IMR-90 (cell line): Measurements from ENCODE around the gene GPRIN2. TPM values are rescaled to one million over a fixed set of nuclear protein-coding genes. Genes with fewer than 3 reads are reported as not detected.

Experiments used
- ATAC-seq: fragments of 200-7000 bp; cut with Tn5 transposase; 2 replicates; pipeline ENCODE4 v1.9.1; 2020; ENCODE audit warnings: low read depth, mild to moderate bottlenecking, moderate library complexity
- BruUV-seq: library from RNA; stranded (reverse); fragments of 400-500 nt; replicated peaks from 2 replicates; lab custom pipeline; 2021; lab: Mats Ljungman, UMichigan
- CTCF ChIA-PET: fragments of 300-600 bp; formaldehyde crosslinking; extraction: SDS; loops from one replicate; lab custom pipeline; 2021; ENCODE audit warnings: antibody characterized with exemption; lab: Yijun Ruan, JAX
- POLR2A ChIA-PET: fragments of 300-600 bp; sonication (Branson Sonifier 250); formaldehyde crosslinking; loops from one replicate; lab custom pipeline; 2022; ENCODE audit warnings: antibody characterized with exemption; ENCODE audit not compliant: unreplicated experiment; lab: Charles Lee
- DNase-seq: peaks from one replicate; pipeline ENCODE4 v3.0.0; 2013
- H2AFZ ChIP-seq: replicated peaks from 2 replicates; pipeline ENCODE3; 2013; ENCODE audit warnings: low read length, mild to moderate bottlenecking; ENCODE audit not compliant: poor library complexity
- H2AK5ac ChIP-seq: 2 replicates; pipeline ENCODE4 v1.6.1; 2013; ENCODE audit warnings: low read depth, low read length, inconsistent platforms
- H2AK9ac ChIP-seq: replicated peaks from 2 replicates; pipeline ENCODE3; 2013; ENCODE audit warnings: mild to moderate bottlenecking, low read depth, low read length, moderate library complexity; ENCODE audit not compliant: poor library complexity
- H2BK120ac ChIP-seq: 2 replicates; pipeline ENCODE4 v1.6.1; 2013; ENCODE audit warnings: low read depth, low read length, inconsistent platforms
- H2BK15ac ChIP-seq: 3 replicates; pipeline ENCODE4 v1.6.1; 2013; ENCODE audit warnings: low read depth, low read length, inconsistent platforms
- H2BK20ac ChIP-seq: 2 replicates; pipeline ENCODE4 v1.6.1; 2013; ENCODE audit warnings: low read depth, mild to moderate bottlenecking, inconsistent platforms, low read length, moderate library complexity
- H2BK5ac ChIP-seq: 2 replicates; pipeline ENCODE4 v1.6.1; 2013; ENCODE audit warnings: mild to moderate bottlenecking, low read depth, low read length, inconsistent platforms; ENCODE audit not compliant: poor library complexity, severe bottlenecking
- H3K14ac ChIP-seq: replicated peaks from 2 replicates; pipeline ENCODE4 v1.6.1; 2013; ENCODE audit warnings: low read depth, low read length, inconsistent platforms
- H3K18ac ChIP-seq: 2 replicates; pipeline ENCODE4 v1.6.1; 2013; ENCODE audit warnings: low read depth, low read length, control low read depth
- H3K23ac ChIP-seq: 2 replicates; pipeline ENCODE4 v1.6.1; 2013; ENCODE audit warnings: low read depth, low read length, inconsistent platforms
- H3K27ac ChIP-seq: 2 replicates; pipeline ENCODE4 v1.5.1; 2013; ENCODE audit warnings: mild to moderate bottlenecking, control low read depth, low read length; ENCODE audit not compliant: insufficient read depth
- H3K27me3 ChIP-seq: 2 replicates; pipeline ENCODE4 v1.6.1; 2013; ENCODE audit warnings: low read length; ENCODE audit not compliant: control insufficient read depth, insufficient read depth
- H3K36me3 ChIP-seq: 2 replicates; pipeline ENCODE4 v1.6.1; 2013; ENCODE audit warnings: low read length, mixed read lengths; ENCODE audit not compliant: control insufficient read depth, insufficient read depth
- H3K4ac ChIP-seq: 2 replicates; pipeline ENCODE4 v1.6.1; 2013; ENCODE audit warnings: low read depth, low read length, inconsistent platforms
- H3K4me1 ChIP-seq: 2 replicates; pipeline ENCODE4 v1.6.1; 2013; ENCODE audit warnings: low read length, mixed read lengths; ENCODE audit not compliant: control insufficient read depth, insufficient read depth
- H3K4me2 ChIP-seq: 2 replicates; pipeline ENCODE4 v1.6.1; 2013; ENCODE audit warnings: low read depth, mild to moderate bottlenecking, control low read depth, low read length, moderate library complexity
- H3K4me3 ChIP-seq: 2 replicates; pipeline ENCODE4 v1.5.1; 2013; ENCODE audit warnings: low read depth, mild to moderate bottlenecking, control low read depth, low read length, moderate library complexity; ENCODE audit not compliant: insufficient read depth
- H3K56ac ChIP-seq: 2 replicates; pipeline ENCODE4 v1.6.1; 2013; ENCODE audit warnings: low read length, inconsistent platforms; ENCODE audit not compliant: insufficient read depth; ENCODE audit errors: extremely low read depth
- H3K79me1 ChIP-seq, 2 experiments: 2 replicates each; pipeline ENCODE4 v1.6.1; 2013; ENCODE audit warnings: low read length in 2 of 2, inconsistent platforms in 1 of 2, low read depth in 1 of 2
- H3K9ac ChIP-seq: 2 replicates; pipeline ENCODE4 v1.6.1; 2013; ENCODE audit warnings: low read depth, low read length, control low read depth
- H3K9me1 ChIP-seq: 2 replicates; pipeline ENCODE4 v1.6.1; 2013; ENCODE audit warnings: low read length, inconsistent platforms; ENCODE audit not compliant: insufficient read depth
- H3K9me3 ChIP-seq: 2 replicates; pipeline ENCODE4 v1.6.1; 2013; ENCODE audit warnings: low read length; ENCODE audit not compliant: control insufficient read depth, insufficient read depth
- H4K20me1 ChIP-seq: 2 replicates; pipeline ENCODE4 v1.6.1; 2013; ENCODE audit warnings: low read length, inconsistent platforms; ENCODE audit not compliant: insufficient read depth
- H4K5ac ChIP-seq: 2 replicates; pipeline ENCODE4 v1.6.1; 2013; ENCODE audit warnings: mild to moderate bottlenecking, low read depth, low read length, control low read depth
- H4K8ac ChIP-seq, 2 experiments: 2 replicates each; pipeline ENCODE4 v1.6.1; 2013; ENCODE audit warnings: low read depth in 2 of 2, low read length in 2 of 2, control low read depth in 1 of 2, inconsistent platforms in 1 of 2
- H4K91ac ChIP-seq: 2 replicates; pipeline ENCODE4 v1.6.1; 2013; ENCODE audit warnings: low read depth, low read length, inconsistent platforms; ENCODE audit not compliant: insufficient read depth
- BHLHE40 ChIP-seq: fragments of 150-350 bp; IDR thresholded peaks from 2 replicates; pipeline ENCODE4 v1.6.1; 2016; ENCODE audit warnings: mild to moderate bottlenecking, low read depth, low read length
- CEBPB ChIP-seq: IDR thresholded peaks from 2 replicates; pipeline ENCODE4 v1.6.1; 2012; ENCODE audit warnings: low read depth, low read length, improper control_type of control experiment
- CHD1 ChIP-seq: IDR thresholded peaks from 2 replicates; pipeline ENCODE4 v1.6.1; 2012; ENCODE audit warnings: low read depth, low read length, improper control_type of control experiment
- ELK1 ChIP-seq: fragments of 150-350 bp; IDR thresholded peaks from 2 replicates; pipeline ENCODE4 v1.6.1; 2016; ENCODE audit warnings: low read depth, mild to moderate bottlenecking, low read length, moderate library complexity, borderline replicate concordance
- FOS ChIP-seq: fragments of 150-350 bp; IDR thresholded peaks from 2 replicates; pipeline ENCODE4 v1.6.1; 2016; ENCODE audit warnings: low read depth, low read length
- MAFK ChIP-seq: IDR thresholded peaks from 2 replicates; pipeline ENCODE4 v1.6.1; 2012; ENCODE audit warnings: low read depth, low read length, improper control_type of control experiment
- MAZ ChIP-seq: IDR thresholded peaks from 2 replicates; pipeline ENCODE4 v1.6.1; 2012; ENCODE audit warnings: low read depth, mild to moderate bottlenecking, low read length, improper control_type of control experiment, moderate library complexity, borderline replicate concordance
- MXI1 ChIP-seq: IDR thresholded peaks from 2 replicates; pipeline ENCODE4 v1.6.1; 2012; ENCODE audit warnings: low read depth, mild to moderate bottlenecking, low read length, moderate library complexity, borderline replicate concordance
- NFE2L2 ChIP-seq: fragments of 150-350 bp; IDR thresholded peaks from 2 replicates; pipeline ENCODE4 v1.6.1; 2016; ENCODE audit warnings: low read depth, mild to moderate bottlenecking, low read length
- RAD21 ChIP-seq: IDR thresholded peaks from 2 replicates; pipeline ENCODE4 v1.6.1; 2012; ENCODE audit warnings: low read length, improper control_type of control experiment
- RFX5 ChIP-seq: IDR thresholded peaks from 2 replicates; pipeline ENCODE4 v1.8.0; 2012; ENCODE audit warnings: low read depth, mild to moderate bottlenecking, low read length, moderate library complexity
- SMC3 ChIP-seq: fragments of 150-350 bp; IDR thresholded peaks from 2 replicates; pipeline ENCODE4 v1.6.1; 2016; ENCODE audit warnings: low read depth, mild to moderate bottlenecking, antibody characterized with exemption, low read length, moderate library complexity
- WGBS, 2 experiments: methylation state at CpG; one replicate each; pipeline versions ENCODE4 v1.1.5 to v1.1.7; 2013; ENCODE audit warnings: missing lambda C conversion rate in 2 of 2; ENCODE audit not compliant: insufficient read length in 1 of 2; ENCODE audit errors: extremely low coverage in 2 of 2; 5-methylcytosine and 5-hydroxymethylcytosine counted together
- dilution Hi-C: fragments of 300-500 bp; cut with HindIII; formaldehyde crosslinking; loops from one replicate; pipeline ENCODE4 v1.14.3; 2018; ENCODE audit warnings: low sequenced_read_pairs; ENCODE audit not compliant: unreplicated experiment
- in situ Hi-C: fragments of 300-500 bp; cut with MboI; formaldehyde crosslinking; loops from 3 replicates; pipeline ENCODE4 v1.14.3; 2019; ENCODE audit warnings: low sequenced_read_pairs, inconsistent platforms, mixed read lengths
- intact Hi-C: fragments of 100-400 bp; cut with micrococcal nuclease; formaldehyde crosslinking; loops from 2 replicates; pipeline ENCODE4 v1.10.0; 2022
- polyA plus RNA-seq, 3 experiments: library from polyadenylated mRNA; depleted of rRNA; stranded (reverse); fragments of >200 nt; gene quantifications; 2 replicates each; pipeline ENCODE4 v1.2.3, GENCODE V29; 2012; ENCODE audit warnings: low replicate concordance in 1 of 3
- total RNA-seq: library from RNA; depleted of rRNA; stranded (reverse); fragments of >200 nt; gene quantifications from 2 replicates; pipeline ENCODE4 v1.2.3, GENCODE V29; 2012
- TF ChIP-seq, protein P1 (sequence below): conservative IDR thresholded peaks from 2 replicates; pipeline ENCODE4 v1.5.1; 2012; ENCODE audit warnings: mild to moderate bottlenecking, low read depth, low read length, improper control_type of control experiment
- TF ChIP-seq, protein P2 (sequence below): fragments of 150-350 bp; IDR thresholded peaks from 2 replicates; pipeline ENCODE4 v1.6.1; 2017; ENCODE audit warnings: mild to moderate bottlenecking, antibody characterized with exemption, low read length, low read depth

GPRIN2 gene
- total and polyA plus RNA-seq, 2 of the 4 experiments (the other 2 are of a cell fraction) = under 0.01 TPM; not detected in 1

DNA sequence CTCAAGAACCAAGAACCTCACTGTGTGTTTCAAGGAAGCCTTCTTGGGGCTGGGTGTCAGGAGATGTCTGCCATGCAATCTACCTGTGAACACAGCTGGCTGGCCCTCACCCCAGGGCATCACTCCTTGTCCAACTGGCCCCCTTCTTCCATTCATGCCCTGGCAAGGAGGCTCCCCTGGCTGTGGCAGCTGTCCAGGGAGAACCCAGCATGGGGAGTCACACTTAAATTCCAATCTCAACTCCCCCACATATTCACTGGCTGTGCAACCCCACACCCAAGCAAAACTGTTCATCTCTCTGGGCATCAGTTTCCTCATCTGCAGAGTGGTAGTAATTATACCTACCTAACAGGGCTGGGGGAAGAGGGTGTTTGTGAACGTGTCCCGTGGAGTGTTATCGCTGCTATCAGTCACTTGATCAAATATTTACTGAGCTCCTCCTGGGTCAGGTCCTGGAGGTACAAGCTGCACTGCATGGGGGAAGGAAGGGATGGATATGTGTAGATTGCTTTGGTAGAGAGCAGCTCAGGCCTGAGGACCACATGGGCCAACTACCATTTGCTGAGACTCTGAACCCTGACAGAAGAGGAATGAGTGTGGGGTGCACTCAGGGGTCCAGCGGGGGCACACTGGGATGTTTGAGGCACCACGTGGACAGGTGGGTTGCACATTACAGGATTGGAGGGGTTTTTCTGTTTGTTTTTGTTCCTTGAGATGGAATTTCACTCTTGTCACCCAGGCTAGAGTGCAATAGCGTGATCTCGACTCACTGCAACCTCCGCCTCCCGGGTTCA is 2.1 kb upstream of the GPRIN2 start:
- ChIA-PET CTCF (no interaction called here), POLR2A (no interaction called here)
- H3K18ac ChIP-seq = no peak overlapping the region
- no peak overlapping the region for H3K4ac ChIP-seq
- H3K4me1 ChIP-seq = no peaks in the 10 kb centered on the region; the same call in 1 of the 2 replicates
- ATAC-seq (no peak), DNase-seq (no peak)
- H4K8ac ChIP-seq = no peak overlapping the region
- dilution Hi-C loops = no loop called here
- 68% methylated on average over 8 of the region's 9 CpGs; no CpG with 5 or more reads in 1 of the 2 experiments for WGBS, 2 experiments
- peak overlapping the region; percentile 59 for H2AFZ ChIP-seq
- H3K9ac ChIP-seq = no peak overlapping the region
- no peak overlapping the region for H3K14ac ChIP-seq
- no peaks in the 10 kb centered on the region for H3K9me1 ChIP-seq
- H2AK9ac ChIP-seq = peak overlapping the region; percentile 59
- H3K23ac ChIP-seq = no peak overlapping the region
- H4K20me1 ChIP-seq = no peaks in the 10 kb centered on the region
- no peak overlapping the region for H3K4me2 ChIP-seq
- H2BK20ac ChIP-seq = no peak overlapping the region
- H2AK5ac ChIP-seq = no peak overlapping the region
- no peaks in the 10 kb centered on the region for H3K79me1 ChIP-seq
- H2BK120ac ChIP-seq = no peak overlapping the region
- no peak overlapping the region for H3K27ac ChIP-seq
- peaks cover 68% of the 10 kb centered on the region for H3K27me3 ChIP-seq
- H4K5ac ChIP-seq = no peak overlapping the region
- no peak overlapping the region for H2BK15ac ChIP-seq
- no peak overlapping the region for H3K4me3 ChIP-seq
- no TSS peak for BruUV-seq
- H3K56ac ChIP-seq = no peak overlapping the region
- H3K36me3 ChIP-seq = no peaks in the 10 kb centered on the region
- TF ChIP-seq FOS (no peak), RFX5 (no peak), MXI1 (no peak), NFE2L2 (no peak), ELK1 (no peak), CEBPB (no peak), RAD21 (no peak), CHD1 (no peak), MAZ (no peak), BHLHE40 (no peak), MAFK (no peak), SMC3 (no peak)
- TF ChIP-seq, protein P1, sequence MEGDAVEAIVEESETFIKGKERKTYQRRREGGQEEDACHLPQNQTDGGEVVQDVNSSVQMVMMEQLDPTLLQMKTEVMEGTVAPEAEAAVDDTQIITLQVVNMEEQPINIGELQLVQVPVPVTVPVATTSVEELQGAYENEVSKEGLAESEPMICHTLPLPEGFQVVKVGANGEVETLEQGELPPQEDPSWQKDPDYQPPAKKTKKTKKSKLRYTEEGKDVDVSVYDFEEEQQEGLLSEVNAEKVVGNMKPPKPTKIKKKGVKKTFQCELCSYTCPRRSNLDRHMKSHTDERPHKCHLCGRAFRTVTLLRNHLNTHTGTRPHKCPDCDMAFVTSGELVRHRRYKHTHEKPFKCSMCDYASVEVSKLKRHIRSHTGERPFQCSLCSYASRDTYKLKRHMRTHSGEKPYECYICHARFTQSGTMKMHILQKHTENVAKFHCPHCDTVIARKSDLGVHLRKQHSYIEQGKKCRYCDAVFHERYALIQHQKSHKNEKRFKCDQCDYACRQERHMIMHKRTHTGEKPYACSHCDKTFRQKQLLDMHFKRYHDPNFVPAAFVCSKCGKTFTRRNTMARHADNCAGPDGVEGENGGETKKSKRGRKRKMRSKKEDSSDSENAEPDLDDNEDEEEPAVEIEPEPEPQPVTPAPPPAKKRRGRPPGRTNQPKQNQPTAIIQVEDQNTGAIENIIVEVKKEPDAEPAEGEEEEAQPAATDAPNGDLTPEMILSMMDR = no peak
- TF ChIP-seq, protein P2, sequence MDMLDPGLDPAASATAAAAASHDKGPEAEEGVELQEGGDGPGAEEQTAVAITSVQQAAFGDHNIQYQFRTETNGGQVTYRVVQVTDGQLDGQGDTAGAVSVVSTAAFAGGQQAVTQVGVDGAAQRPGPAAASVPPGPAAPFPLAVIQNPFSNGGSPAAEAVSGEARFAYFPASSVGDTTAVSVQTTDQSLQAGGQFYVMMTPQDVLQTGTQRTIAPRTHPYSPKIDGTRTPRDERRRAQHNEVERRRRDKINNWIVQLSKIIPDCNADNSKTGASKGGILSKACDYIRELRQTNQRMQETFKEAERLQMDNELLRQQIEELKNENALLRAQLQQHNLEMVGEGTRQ = no peak
- no peak overlapping the region for H2BK5ac ChIP-seq
- no peaks in the 10 kb centered on the region for H3K9me3 ChIP-seq
- intact Hi-C loops = no loop called here
- in situ Hi-C loops = no loop called here
- no peak overlapping the region for H4K91ac ChIP-seq
